SK-N-SH (cell line): ENCODE data around the gene ENTHD1. TPM values are rescaled to one million over a fixed set of nuclear protein-coding genes. Genes with fewer than 3 reads are reported as not detected.
"Not testable (repeated sequence)": the region's sequence is repeated elsewhere in the genome, so short reads cannot be mapped to it uniquely, and the experiment has no call there.

Experiments used
- CTCF ChIA-PET: fragments of 300-600, 350-600 bp; formaldehyde crosslinking; extraction: SDS; loops from one replicate; lab custom pipeline; 2021; lab: Yijun Ruan, JAX
- POLR2A ChIA-PET: fragments of 350-600 bp; sonication (Branson Sonifier 250); formaldehyde crosslinking; extraction: SDS; loops from one replicate; lab custom pipeline; 2020; ENCODE audit warnings: antibody characterized with exemption, inconsistent platforms; lab: Yijun Ruan, JAX
- DNase-seq: peaks from one replicate; pipeline ENCODE4 v3.0.0; 2012
- H2AFZ ChIP-seq: fragments of 200-600 bp; sonication (generic); 2 replicates; pipeline ENCODE4 v1.8.1; 2016; ENCODE audit warnings: antibody characterized with exemption, mild to moderate bottlenecking, low read depth
- H3F3A ChIP-seq: fragments of 200-600 bp; sonication (generic); replicated peaks from 2 replicates; pipeline ENCODE3; 2016; ENCODE audit warnings: antibody characterized with exemption, mild to moderate bottlenecking; ENCODE audit not compliant: insufficient read depth
- H3K27ac ChIP-seq, 2 experiments: fragments of 200-500 bp in 1 of 2; fragments of 200-600 bp in 1 of 2; sonication (Bioruptor generic) in 1 of 2; sonication (generic), shearing (Covaris generic) in 1 of 2; 2 replicates each; pipeline versions ENCODE4 v1.5.1 to v1.6.1; 2014 to 2016; ENCODE audit warnings: low read depth in 2 of 2, inconsistent platforms in 1 of 2, low read length in 1 of 2, mild to moderate bottlenecking in 1 of 2, mixed read lengths in 1 of 2
- H3K27me3 ChIP-seq: fragments of 200-600 bp; sonication (generic), shearing (Covaris generic); 2 replicates; pipeline ENCODE4 v1.6.1; 2016; ENCODE audit warnings: mixed run types; ENCODE audit not compliant: insufficient read depth
- H3K36me3 ChIP-seq, 2 experiments: fragments of 200-500 bp in 1 of 2; fragments of 200-600 bp in 1 of 2; sonication (Bioruptor generic) in 1 of 2; sonication (generic) in 1 of 2; replicated peaks in 1 of 2; 2 replicates each; pipeline versions ENCODE3 to v1.5.1; 2014 to 2016; ENCODE audit warnings: low read length in 1 of 2, mild to moderate bottlenecking in 1 of 2; ENCODE audit not compliant: insufficient read depth in 2 of 2, control insufficient read depth in 1 of 2
- H3K4me1 ChIP-seq, 2 experiments: fragments of 200-500 bp in 1 of 2; fragments of 200-600 bp in 1 of 2; sonication (Bioruptor generic) in 1 of 2; sonication (generic), shearing (Covaris generic) in 1 of 2; 2 replicates each; pipeline versions ENCODE4 v1.5.1 to v1.6.1; 2014 to 2016; ENCODE audit warnings: low read depth in 1 of 2, low read length in 1 of 2, mixed run types in 1 of 2; ENCODE audit not compliant: insufficient read depth in 2 of 2, control insufficient read depth in 1 of 2
- H3K4me2 ChIP-seq: fragments of 200-600 bp; sonication (generic), shearing (Covaris generic); 2 replicates; pipeline ENCODE4 v1.6.1; 2017; ENCODE audit warnings: mixed run types
- H3K4me3 ChIP-seq, 2 experiments: fragments of 200-500 bp in 1 of 2; fragments of 200-600 bp in 1 of 2; sonication (Bioruptor generic) in 1 of 2; sonication (generic), shearing (Covaris generic) in 1 of 2; 2 replicates each; pipeline versions ENCODE4 v1.5.1 to v1.8.1; 2014 to 2016; ENCODE audit warnings: low read depth in 2 of 2, inconsistent platforms in 1 of 2, low read length in 1 of 2, mild to moderate bottlenecking in 1 of 2, mixed read lengths in 1 of 2, moderate library complexity in 1 of 2
- H3K79me2 ChIP-seq: fragments of 200-600 bp; sonication (generic); 2 replicates; pipeline ENCODE4 v1.8.1; 2017; ENCODE audit warnings: mild to moderate bottlenecking; ENCODE audit not compliant: insufficient read depth
- H3K9ac ChIP-seq: fragments of 200-600 bp; sonication (generic); 2 replicates; pipeline ENCODE4 v1.6.1; 2017; ENCODE audit warnings: mixed run types
- H3K9me2 ChIP-seq: fragments of 200-600 bp; sonication (generic); 2 replicates; pipeline ENCODE4 v1.6.1; 2017; ENCODE audit warnings: mixed run types
- H3K9me3 ChIP-seq: fragments of 200-600 bp; sonication (generic); 2 replicates; pipeline ENCODE4 v1.6.1; 2017; ENCODE audit warnings: mixed run types, mild to moderate bottlenecking, moderate library complexity
- H4K20me1 ChIP-seq: fragments of 200-600 bp; sonication (generic); 2 replicates; pipeline ENCODE4 v1.6.1; 2017; ENCODE audit warnings: mild to moderate bottlenecking, mixed run types; ENCODE audit not compliant: insufficient read depth
- ELF1 ChIP-seq: IDR thresholded peaks from 2 replicates; pipeline ENCODE4 v1.4.0; 2012
- EP300 ChIP-seq, 2 experiments: IDR thresholded peaks; 2 replicates each; pipeline versions ENCODE4 v1.4.0 to v1.6.1; 2012; ENCODE audit warnings: borderline replicate concordance in 1 of 2, low read depth in 1 of 2, low read length in 1 of 2
- EZH2phosphoT487 ChIP-seq: fragments of 200-600 bp; sonication (generic); IDR thresholded peaks from 2 replicates; pipeline ENCODE4 v1.6.1; 2017; ENCODE audit warnings: low read depth, mixed run types, mild to moderate bottlenecking, antibody characterized with exemption, moderate library complexity, borderline replicate concordance
- FOXM1 ChIP-seq: IDR thresholded peaks from 2 replicates; pipeline ENCODE4 v1.4.0; 2012; ENCODE audit warnings: low read depth, mild to moderate bottlenecking
- GABPA ChIP-seq: IDR thresholded peaks from 2 replicates; pipeline ENCODE4 v1.4.0; 2012; ENCODE audit warnings: low read depth, mild to moderate bottlenecking
- GATA2 ChIP-seq: sonication (generic); formaldehyde crosslinking; IDR thresholded peaks from 2 replicates; pipeline ENCODE4 v1.5.0; 2020; ENCODE audit warnings: mild to moderate bottlenecking, missing genetic modification reagents
- JUND ChIP-seq: IDR thresholded peaks from 2 replicates; pipeline ENCODE4 v1.4.0; 2012
- NFIC ChIP-seq: IDR thresholded peaks from 2 replicates; pipeline ENCODE4 v1.4.0; 2012; ENCODE audit warnings: borderline replicate concordance
- NRF1 ChIP-seq: IDR thresholded peaks from 2 replicates; pipeline ENCODE4 v1.6.1; 2012; ENCODE audit warnings: low read depth, mild to moderate bottlenecking, low read length
- PBX3 ChIP-seq: IDR thresholded peaks from 2 replicates; pipeline ENCODE4; 2012
- POLR2AphosphoS5 ChIP-seq: IDR thresholded peaks from 2 replicates; pipeline ENCODE4 v1.6.1; 2012; ENCODE audit warnings: low read depth, low read length
- RFX5 ChIP-seq: IDR thresholded peaks from 2 replicates; pipeline ENCODE4 v1.6.1; 2012; ENCODE audit warnings: mild to moderate bottlenecking, improper control_type of control experiment, low read length
- RXRA ChIP-seq: IDR thresholded peaks from 2 replicates; pipeline ENCODE4 v1.4.0; 2012; ENCODE audit warnings: low read depth, mild to moderate bottlenecking, borderline replicate concordance
- SIN3A ChIP-seq: IDR thresholded peaks from 2 replicates; pipeline ENCODE4 v1.6.1; 2012; ENCODE audit warnings: low read depth, mild to moderate bottlenecking, low read length, moderate library complexity, borderline replicate concordance
- TAF1 ChIP-seq: IDR thresholded peaks from 2 replicates; pipeline ENCODE4 v1.6.1; 2012; ENCODE audit warnings: low read depth, mild to moderate bottlenecking, low read length, moderate library complexity, borderline replicate concordance
- TCF12 ChIP-seq: IDR thresholded peaks from 2 replicates; pipeline ENCODE4 v1.4.0; 2012
- TEAD4 ChIP-seq: IDR thresholded peaks from 2 replicates; pipeline ENCODE4 v1.4.0; 2012; ENCODE audit warnings: mild to moderate bottlenecking, borderline replicate concordance; ENCODE audit not compliant: insufficient read depth
- WGBS: methylation state at CpG from one replicate; pipeline ENCODE4 v1.1.6; 2017; ENCODE audit warnings: low lambda C conversion rate; 5-methylcytosine and 5-hydroxymethylcytosine counted together
- polyA plus RNA-seq, 3 experiments: library from polyadenylated mRNA; depleted of rRNA; stranded (reverse); fragments of >200 nt; gene quantifications; 2 replicates each; pipeline ENCODE4 v1.2.3, GENCODE V29; 2012
- TF ChIP-seq, protein P1 (sequence below): IDR thresholded peaks from 2 replicates; pipeline ENCODE4 v1.4.0; 2012; ENCODE audit warnings: low read depth, borderline replicate concordance
- TF ChIP-seq, protein P2 (sequence below): fragments of 150-350 bp; IDR thresholded peaks from 2 replicates; pipeline ENCODE4 v1.6.1; 2017; ENCODE audit warnings: antibody characterized with exemption, low read length, low read depth, borderline replicate concordance
- TF ChIP-seq, protein P3 (sequence below): fragments of 150-350 bp; IDR thresholded peaks from 2 replicates; pipeline ENCODE4 v1.6.1; 2016; ENCODE audit warnings: mild to moderate bottlenecking, low read depth, low read length

ENTHD1 gene
- polyA plus RNA-seq, 1 of the 3 experiments (the other 2 are of a cell fraction) = not detected

DNA sequence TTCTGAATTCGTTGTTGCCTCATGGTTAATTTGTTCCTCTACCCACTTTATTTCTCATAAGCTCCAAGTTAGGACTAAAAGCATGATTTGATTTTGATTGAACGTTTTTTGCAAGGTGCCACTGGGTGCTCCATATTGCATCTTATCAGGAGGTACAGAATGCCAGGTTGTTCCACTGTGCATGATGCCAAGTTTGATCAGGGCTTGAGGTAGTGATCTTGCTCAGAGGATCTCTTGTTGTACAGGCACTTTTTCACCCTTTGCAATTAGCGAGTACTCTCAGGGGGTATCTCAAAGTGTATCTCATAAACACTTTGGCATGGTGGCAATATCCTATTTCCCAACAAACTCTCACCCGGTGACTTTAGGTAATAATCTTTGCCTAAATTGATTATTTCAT is 11.3 kb upstream of the ENTHD1 start:
- no peaks in the 10 kb centered on the region for H3F3A ChIP-seq
- no peak overlapping the region for H3K9ac ChIP-seq
- H3K4me1 ChIP-seq = no peaks in the 10 kb centered on the region
- H3K27ac ChIP-seq = no peak overlapping the region
- TF ChIP-seq ELF1 = no peak
- TF ChIP-seq POLR2AphosphoS5 = no peak
- no peak for TF ChIP-seq FOXM1
- TF ChIP-seq PBX3 = no peak
- TF ChIP-seq, protein P1, sequence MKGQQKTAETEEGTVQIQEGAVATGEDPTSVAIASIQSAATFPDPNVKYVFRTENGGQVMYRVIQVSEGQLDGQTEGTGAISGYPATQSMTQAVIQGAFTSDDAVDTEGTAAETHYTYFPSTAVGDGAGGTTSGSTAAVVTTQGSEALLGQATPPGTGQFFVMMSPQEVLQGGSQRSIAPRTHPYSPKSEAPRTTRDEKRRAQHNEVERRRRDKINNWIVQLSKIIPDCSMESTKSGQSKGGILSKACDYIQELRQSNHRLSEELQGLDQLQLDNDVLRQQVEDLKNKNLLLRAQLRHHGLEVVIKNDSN = no peak
- TF ChIP-seq EP300 (IDR thresholded peaks at IDR 0.05; ENCODE audit: borderline replicate concordance in 1 of 2, low read depth in 1 of 2, low read length in 1 of 2) = no peak
- TF ChIP-seq RFX5 = no peak
- TF ChIP-seq, protein P2, sequence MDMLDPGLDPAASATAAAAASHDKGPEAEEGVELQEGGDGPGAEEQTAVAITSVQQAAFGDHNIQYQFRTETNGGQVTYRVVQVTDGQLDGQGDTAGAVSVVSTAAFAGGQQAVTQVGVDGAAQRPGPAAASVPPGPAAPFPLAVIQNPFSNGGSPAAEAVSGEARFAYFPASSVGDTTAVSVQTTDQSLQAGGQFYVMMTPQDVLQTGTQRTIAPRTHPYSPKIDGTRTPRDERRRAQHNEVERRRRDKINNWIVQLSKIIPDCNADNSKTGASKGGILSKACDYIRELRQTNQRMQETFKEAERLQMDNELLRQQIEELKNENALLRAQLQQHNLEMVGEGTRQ = no peak
- no peak for TF ChIP-seq TCF12
- TF ChIP-seq NFIC = no peak
- ChIA-PET CTCF (no interaction called here), POLR2A (no interaction called here)
- H2AFZ ChIP-seq = no peak overlapping the region
- whole genome bisulfite sequencing = 45% methylated on average over 3 of the region's 4 CpGs
- no peak for DNase-seq
- no peaks in the 10 kb centered on the region for H3K9me2 ChIP-seq
- H3K9me3 ChIP-seq = no peaks in the 10 kb centered on the region
- no peaks in the 10 kb centered on the region for H3K36me3 ChIP-seq
- H3K27me3 ChIP-seq = no peaks in the 10 kb centered on the region
- H3K79me2 ChIP-seq = no peaks in the 10 kb centered on the region
- H4K20me1 ChIP-seq = no peaks in the 10 kb centered on the region
- no peak overlapping the region for H3K4me2 ChIP-seq
- no peak overlapping the region for H3K4me3 ChIP-seq

GRCh38 chr22:39904024-39904423 is 10.5 kb upstream of the ENTHD1 start:
- H3F3A ChIP-seq, H3K4me3 ChIP-seq, H3K36me3 ChIP-seq, H3K27ac ChIP-seq, H3K4me1 ChIP-seq, H3K9me3 ChIP-seq, H3K9me2 ChIP-seq, DNase-seq, CTCF ChIA-PET, H3K79me2 ChIP-seq, H3K4me2 ChIP-seq, POLR2A ChIA-PET, H2AFZ ChIP-seq, H3K27me3 ChIP-seq, H3K9ac ChIP-seq, H4K20me1 ChIP-seq: not testable (repeated sequence)
- 60% methylated on average over 10 of the region's 10 CpGs for WGBS

DNA sequence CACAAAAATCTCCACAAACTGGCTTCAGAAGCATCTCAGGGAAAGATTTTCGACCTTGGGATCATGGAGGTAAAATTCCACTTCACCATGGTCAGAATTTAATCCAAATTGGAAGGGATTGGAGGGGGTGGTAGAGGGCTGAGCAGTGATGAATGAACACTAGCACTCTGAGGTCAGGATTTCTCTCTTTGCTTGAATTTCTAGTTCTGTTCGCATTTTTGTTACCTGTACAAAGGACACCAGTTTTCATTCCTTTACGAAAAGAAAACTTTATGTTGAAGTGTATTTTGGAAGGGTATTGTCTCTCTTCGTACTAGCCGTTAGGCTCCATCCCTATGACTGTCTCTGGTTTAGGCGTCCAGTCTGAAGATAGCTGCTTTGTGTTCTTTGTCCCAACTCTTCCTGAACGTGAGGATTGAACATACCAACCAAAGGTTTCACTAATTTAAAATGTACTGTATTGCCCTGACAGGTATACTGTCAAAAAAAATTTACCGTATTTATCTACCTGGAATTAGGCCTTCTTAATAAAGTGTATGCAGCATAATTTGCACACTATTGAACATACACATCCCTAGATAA is 8.1 kb upstream of the ENTHD1 start:
- Histone ChIP-seq H3K9me2 (no peaks in the 10 kb centered on the region), H2AFZ (no peak overlapping the region), H4K20me1 (no peaks in the 10 kb centered on the region), H3K9ac (no peak overlapping the region), H3F3A (no peaks in the 10 kb centered on the region), H3K36me3 (no peaks in the 10 kb centered on the region), H3K27me3 (no peaks in the 10 kb centered on the region), H3K79me2 (no peaks in the 10 kb centered on the region), H3K4me3 (no peak overlapping the region), H3K4me2 (no peak overlapping the region), H3K9me3 (no peaks in the 10 kb centered on the region), H3K4me1 (no peaks in the 10 kb centered on the region), H3K27ac (no peak overlapping the region)
- ChIA-PET POLR2A (no interaction called here), CTCF (no interaction called here)
- no peak for DNase-seq
- 65% methylated on average over 8 of the region's 8 CpGs for WGBS
- no peak for TF ChIP-seq RFX5
- TF ChIP-seq GATA2 (CRISPR knock-in tag) = no peak
- TF ChIP-seq SIN3A = no peak
- no peak for TF ChIP-seq FOXM1
- TF ChIP-seq, protein P3, sequence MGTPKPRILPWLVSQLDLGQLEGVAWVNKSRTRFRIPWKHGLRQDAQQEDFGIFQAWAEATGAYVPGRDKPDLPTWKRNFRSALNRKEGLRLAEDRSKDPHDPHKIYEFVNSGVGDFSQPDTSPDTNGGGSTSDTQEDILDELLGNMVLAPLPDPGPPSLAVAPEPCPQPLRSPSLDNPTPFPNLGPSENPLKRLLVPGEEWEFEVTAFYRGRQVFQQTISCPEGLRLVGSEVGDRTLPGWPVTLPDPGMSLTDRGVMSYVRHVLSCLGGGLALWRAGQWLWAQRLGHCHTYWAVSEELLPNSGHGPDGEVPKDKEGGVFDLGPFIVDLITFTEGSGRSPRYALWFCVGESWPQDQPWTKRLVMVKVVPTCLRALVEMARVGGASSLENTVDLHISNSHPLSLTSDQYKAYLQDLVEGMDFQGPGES = no peak
- TF ChIP-seq TEAD4 = no peak
- TF ChIP-seq TAF1 = no peak
- no peak for TF ChIP-seq EZH2phosphoT487
- no peak for TF ChIP-seq RXRA
- no peak for TF ChIP-seq GABPA
- no peak for TF ChIP-seq JUND
- TF ChIP-seq NRF1 = no peak
